Amniotic stem cell (primary cell): ENCODE results near the gene ASB12.

ENCODE experiments used
- DNase-seq: peaks from one replicate; lab custom pipeline; 2025; lab: John Stamatoyannopoulos, UW

The ASB12 gene

DNA sequence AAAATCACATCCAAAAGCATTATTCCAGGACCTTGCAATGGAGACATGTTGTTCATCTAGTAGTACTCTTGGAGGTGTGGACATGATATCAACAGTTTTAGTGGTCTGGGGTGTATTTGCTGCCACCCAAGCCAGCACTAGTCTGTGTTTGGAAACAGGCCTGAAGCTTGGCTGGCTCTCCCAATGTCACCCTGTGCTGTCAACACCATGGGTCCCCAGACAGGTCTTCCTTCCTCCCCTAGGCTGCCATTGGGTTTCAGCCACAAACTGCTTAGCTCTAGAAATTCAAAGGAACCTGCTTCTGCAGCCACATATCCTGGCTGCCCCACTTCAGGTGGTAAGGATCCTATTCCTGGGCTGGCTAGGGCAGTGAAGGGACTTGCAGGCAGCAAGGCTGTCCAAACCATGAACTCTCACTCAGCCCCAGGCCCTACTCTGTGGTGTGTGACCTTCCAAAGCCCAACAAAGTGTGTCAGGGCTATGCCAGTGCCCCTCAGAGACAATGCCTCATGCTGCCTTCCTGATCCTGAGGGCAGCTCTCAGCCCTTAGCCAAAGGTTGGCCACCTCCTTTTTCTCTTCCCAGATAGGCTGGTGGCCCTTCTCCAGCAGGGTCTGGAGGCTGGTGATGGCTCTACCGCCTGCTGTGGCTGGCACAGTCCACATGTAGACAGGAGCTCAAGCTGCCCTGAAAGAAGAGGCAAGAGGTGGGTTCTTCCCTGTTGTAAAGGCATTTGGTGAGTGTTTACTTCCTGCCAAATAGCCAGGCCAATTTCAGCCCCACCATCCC is 43.2 kb downstream of the ASB12 start:
- DNase-seq: no peak

DNA sequence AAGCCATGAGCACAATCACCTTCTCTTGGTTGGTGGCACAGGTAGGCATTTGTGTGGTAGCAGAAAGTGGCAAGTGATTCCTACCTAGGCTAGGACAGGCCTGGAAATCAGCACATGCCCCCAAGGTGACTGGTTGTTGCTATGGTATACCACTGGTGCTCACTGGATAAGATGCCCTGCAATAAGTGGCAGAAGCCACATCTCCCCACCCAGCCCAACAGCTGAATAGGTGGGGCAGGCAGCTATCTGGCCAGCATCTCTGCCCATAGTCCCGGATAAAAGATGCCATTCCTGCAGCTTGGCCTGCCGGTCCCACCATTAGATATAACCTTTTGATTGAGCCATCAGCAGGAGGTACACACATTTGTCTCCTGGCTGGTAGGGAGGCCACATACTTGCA is 46.0 kb downstream of the ASB12 start:
- no peak for DNase-seq

DNA sequence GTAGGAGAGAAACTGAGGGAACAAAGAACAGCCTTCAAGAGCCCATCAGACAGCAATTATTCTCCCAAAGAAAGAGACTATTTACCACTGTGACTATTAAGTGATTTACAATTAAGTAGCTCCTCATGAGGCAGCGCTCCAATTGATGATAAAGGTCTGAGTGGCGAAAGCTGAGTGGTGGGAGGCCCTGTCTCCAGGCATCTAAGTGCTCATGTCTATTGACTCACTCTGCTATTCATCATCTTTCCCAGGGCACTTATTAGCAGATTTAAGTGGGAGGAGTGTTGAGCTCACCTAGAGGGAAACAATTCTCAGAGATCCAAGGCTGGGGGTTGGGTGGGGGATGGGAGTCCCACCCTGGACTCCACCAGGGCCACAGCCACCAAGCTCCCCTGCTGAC is 48.2 kb downstream of the ASB12 start:
- no peak for DNase-seq

DNA sequence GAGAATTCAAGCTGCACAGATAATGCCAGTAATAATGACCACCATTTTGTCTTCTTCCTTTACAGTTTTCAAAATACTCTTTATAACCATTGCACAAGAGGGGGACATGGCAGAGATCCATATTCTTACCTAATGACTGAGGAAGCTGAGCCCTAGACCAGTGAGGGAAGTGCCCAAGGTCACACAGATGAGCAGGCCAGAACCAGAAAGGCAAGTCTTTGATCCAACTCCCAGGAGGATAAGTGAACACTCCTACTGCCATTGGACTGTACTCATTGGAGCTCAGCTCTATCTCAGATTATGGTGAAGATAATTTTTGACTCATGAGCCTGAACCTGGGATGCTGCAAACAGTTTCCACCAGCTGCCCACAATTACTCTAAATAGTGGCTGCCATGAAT is 53.5 kb downstream of the ASB12 start:
- no peak for DNase-seq
